Cortex of kidney (tissue), 1 donor: ENCODE results near the gene UBE2C.

Experiments
- DNase-seq: peaks from one replicate; lab custom pipeline; 2025; lab: John Stamatoyannopoulos, UW

UBE2C gene

GRCh38 chr20:45859916-45860315 lies 47.5 kb downstream of the UBE2C start:
- DNase-seq = no peak

DNA sequence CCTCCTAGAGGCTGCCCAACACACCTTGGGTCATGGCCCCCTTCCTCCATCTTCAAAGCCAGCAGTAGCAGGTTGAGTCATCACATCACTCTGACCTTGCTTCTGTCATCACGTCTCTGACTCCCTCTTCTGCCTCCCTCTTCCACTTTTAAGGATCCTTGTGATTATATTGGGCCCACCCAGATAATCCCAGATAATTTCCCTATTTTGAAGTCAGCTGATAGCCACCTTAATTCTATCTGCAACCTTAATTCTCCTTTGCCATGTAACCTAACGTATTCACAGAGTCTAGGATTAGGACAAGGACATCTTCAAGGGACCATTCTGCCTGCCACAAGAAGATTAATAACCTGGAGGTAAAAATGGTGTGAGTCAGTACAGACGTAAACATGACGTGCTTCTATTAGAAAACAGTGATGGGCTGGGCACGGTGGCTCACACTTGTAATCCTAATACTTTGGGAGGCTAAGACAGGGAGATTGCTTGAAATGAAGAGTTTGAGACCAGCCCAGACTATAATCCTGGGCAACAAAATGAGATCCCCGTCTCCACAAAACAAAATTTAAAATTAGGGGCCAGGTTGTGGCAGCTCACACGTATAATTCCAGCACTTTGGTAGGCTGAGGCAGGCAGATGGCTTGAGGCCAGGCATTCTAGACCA lies 48.2 kb downstream of the UBE2C start:
- no peak for DNase-seq

GRCh38 chr20:45861221-45862075 lies 49.0 kb downstream of the UBE2C start:
- DNase-seq = no peak

DNA sequence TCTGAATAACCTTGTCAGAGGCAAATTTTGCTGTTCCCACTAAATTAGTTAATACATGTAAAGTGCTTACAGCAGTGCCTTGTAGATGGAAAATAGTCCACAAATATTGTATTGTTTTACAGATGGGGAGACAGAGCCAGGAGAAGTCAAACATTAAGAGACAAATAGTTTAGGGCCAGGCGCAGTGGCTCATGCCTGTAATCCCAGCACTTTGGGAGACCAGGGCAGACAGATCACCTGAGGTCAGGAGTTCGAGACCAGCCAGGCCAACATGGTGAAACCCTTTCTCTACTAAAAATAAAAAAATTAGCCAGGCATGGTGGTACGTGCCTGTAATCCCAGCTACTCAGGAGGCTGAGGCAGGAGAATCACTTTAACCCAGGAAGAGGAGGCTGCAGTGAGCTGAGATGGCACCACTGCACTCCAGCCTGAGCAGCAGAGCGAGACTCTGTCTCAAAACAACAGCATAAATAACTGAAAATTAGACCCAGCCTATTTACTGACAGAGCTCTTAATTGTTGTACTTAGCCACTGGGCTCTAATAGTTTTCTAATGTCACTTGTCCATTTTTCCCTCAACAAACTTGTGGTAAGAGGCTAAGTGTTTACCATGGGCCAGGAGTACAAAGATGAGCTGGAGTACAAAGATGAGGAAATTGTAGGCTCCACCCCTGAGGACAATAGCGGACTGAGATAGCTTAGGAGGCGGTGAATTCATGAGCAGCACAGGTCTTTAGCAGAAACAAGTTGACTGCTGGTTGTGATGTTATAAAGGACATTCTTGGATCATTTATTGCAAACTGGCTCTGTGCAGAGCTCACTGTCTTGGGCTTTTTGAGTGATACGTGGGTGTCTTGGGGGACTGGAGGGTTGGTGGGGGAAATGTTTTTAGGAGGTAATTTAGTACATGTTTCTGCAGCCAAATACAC lies 51.4 kb downstream of the UBE2C start:
- DNase-seq = no peak

- no peak for DNase-seq
Measured at GRCh38 chr20:45866454-45866853, 54.0 kb downstream of the UBE2C start.
